ENCODE data around the gene ZKSCAN7. TPM values are rescaled to one million over a fixed set of nuclear protein-coding genes. Genes with fewer than 3 reads are reported as not detected.
"Not testable (repeated sequence)": the region's sequence is repeated elsewhere in the genome, so short reads cannot be mapped to it uniquely, and the experiment has no call there.

ZKSCAN7 gene
- total RNA-seq, 1 donor from 2014 or later = 2.7 TPM

GRCh38 chr3:44521721-44522120, 33.3 kb upstream of the ZKSCAN7 start:
- no peak overlapping the region for H3K4me3 ChIP-seq
- H3K9me3 ChIP-seq = no peaks in the 10 kb centered on the region
- H3K27me3 ChIP-seq = no peaks in the 10 kb centered on the region
- DNase-seq (ENCODE audit: extremely low spot score in 2 of 2) = no peak
- TF ChIP-seq POLR2A (IDR thresholded peaks at IDR 0.05) = no peak
- TF ChIP-seq, protein P1, sequence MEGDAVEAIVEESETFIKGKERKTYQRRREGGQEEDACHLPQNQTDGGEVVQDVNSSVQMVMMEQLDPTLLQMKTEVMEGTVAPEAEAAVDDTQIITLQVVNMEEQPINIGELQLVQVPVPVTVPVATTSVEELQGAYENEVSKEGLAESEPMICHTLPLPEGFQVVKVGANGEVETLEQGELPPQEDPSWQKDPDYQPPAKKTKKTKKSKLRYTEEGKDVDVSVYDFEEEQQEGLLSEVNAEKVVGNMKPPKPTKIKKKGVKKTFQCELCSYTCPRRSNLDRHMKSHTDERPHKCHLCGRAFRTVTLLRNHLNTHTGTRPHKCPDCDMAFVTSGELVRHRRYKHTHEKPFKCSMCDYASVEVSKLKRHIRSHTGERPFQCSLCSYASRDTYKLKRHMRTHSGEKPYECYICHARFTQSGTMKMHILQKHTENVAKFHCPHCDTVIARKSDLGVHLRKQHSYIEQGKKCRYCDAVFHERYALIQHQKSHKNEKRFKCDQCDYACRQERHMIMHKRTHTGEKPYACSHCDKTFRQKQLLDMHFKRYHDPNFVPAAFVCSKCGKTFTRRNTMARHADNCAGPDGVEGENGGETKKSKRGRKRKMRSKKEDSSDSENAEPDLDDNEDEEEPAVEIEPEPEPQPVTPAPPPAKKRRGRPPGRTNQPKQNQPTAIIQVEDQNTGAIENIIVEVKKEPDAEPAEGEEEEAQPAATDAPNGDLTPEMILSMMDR (IDR thresholded peaks at IDR 0.05) = no peak
- no peak for TF ChIP-seq POLR2AphosphoS5 (IDR thresholded peaks at IDR 0.05; ENCODE audit: insufficient read depth in 1 of 2, low read depth in 1 of 2)
- no peaks in the 10 kb centered on the region for H3K4me1 ChIP-seq
- intact Hi-C loops (cut with DNase I) = no loop called here
- H3K36me3 ChIP-seq = no peaks in the 10 kb centered on the region
- H3K27ac ChIP-seq = no peak overlapping the region

DNA sequence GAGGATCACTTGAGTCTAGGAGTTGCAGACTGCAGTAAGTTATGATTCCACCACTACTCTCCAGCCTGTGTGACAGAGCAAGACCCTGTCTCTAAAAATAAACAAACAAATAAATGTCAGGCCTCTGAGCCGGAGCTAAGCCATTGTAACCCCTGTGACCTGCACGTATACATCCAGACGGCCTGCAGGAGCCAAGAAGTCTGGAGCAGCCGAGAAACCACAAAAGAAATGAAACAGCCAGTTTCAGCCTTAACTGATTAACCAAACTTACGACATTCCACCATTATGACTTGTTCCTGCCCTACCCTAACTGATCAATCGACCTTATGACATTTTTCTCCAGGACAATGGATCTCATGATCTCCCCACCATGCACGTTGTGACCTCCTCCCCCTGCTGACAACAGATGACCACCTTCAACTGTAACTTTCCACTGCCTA, 32.5 kb upstream of the ZKSCAN7 start:
- H3K4me3 ChIP-seq = no peak overlapping the region
- TF ChIP-seq POLR2A (IDR thresholded peaks at IDR 0.05) = no peak
- TF ChIP-seq, protein P1 (IDR thresholded peaks at IDR 0.05) = no peak
- TF ChIP-seq POLR2AphosphoS5 (IDR thresholded peaks at IDR 0.05; ENCODE audit: insufficient read depth in 1 of 2, low read depth in 1 of 2) = no peak
- intact Hi-C loops (cut with DNase I) = no loop called here
- H3K36me3 ChIP-seq = no peaks in the 10 kb centered on the region
- no peaks in the 10 kb centered on the region for H3K27me3 ChIP-seq
- H3K27ac ChIP-seq = no peak overlapping the region
- no peaks in the 10 kb centered on the region for H3K9me3 ChIP-seq
- DNase-seq (ENCODE audit: extremely low spot score in 2 of 2) = no peak
- no peaks in the 10 kb centered on the region for H3K4me1 ChIP-seq

DNA sequence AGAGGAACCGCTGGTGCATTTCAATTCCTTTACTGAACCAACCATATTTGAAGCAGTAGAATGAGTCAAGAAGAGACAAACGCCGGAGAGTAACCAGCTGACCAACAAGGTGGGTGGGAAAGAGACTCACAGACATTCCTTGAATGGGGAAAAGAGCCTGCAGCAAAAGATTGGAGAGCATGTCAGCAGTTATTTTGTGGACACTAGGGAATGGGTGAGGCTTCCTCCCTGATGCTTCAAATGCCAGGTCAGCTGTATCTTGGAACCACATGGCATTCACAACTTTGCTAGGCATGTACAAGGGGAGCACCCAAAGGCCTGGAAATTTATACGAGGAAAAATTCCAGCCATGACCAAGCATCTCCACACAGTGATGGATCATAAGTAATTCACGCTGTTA, 29.9 kb upstream of the ZKSCAN7 start:
- Histone ChIP-seq H3K27me3 (no peaks in the 10 kb centered on the region), H3K4me3 (no peak overlapping the region), H3K9me3 (no peaks in the 10 kb centered on the region), H3K36me3 (no peaks in the 10 kb centered on the region), H3K27ac (no peak overlapping the region), H3K4me1 (no peaks in the 10 kb centered on the region)
- intact Hi-C loops (cut with DNase I) = no loop called here
- no peak for DNase-seq (ENCODE audit: extremely low spot score in 2 of 2)
- no peak for TF ChIP-seq POLR2A (IDR thresholded peaks at IDR 0.05)
- TF ChIP-seq, protein P1 (IDR thresholded peaks at IDR 0.05) = no peak
- TF ChIP-seq POLR2AphosphoS5 (IDR thresholded peaks at IDR 0.05; ENCODE audit: insufficient read depth in 1 of 2, low read depth in 1 of 2) = no peak

GRCh38 chr3:44529927-44530326, 25.1 kb upstream of the ZKSCAN7 start:
- DNase-seq (ENCODE audit: extremely low spot score in 2 of 2) = no peak
- H3K27ac ChIP-seq = no peak overlapping the region
- H3K36me3 ChIP-seq = no peaks in the 10 kb centered on the region
- H3K4me3 ChIP-seq = no peak overlapping the region
- no peak for TF ChIP-seq POLR2A (IDR thresholded peaks at IDR 0.05)
- TF ChIP-seq, protein P1 (IDR thresholded peaks at IDR 0.05) = no peak
- no peak for TF ChIP-seq POLR2AphosphoS5 (IDR thresholded peaks at IDR 0.05; ENCODE audit: insufficient read depth in 1 of 2, low read depth in 1 of 2)
- H3K4me1 ChIP-seq = no peaks in the 10 kb centered on the region
- intact Hi-C loops (cut with DNase I) = no loop called here
- no peaks in the 10 kb centered on the region for H3K9me3 ChIP-seq
- H3K27me3 ChIP-seq = no peaks in the 10 kb centered on the region

- no peaks in the 10 kb centered on the region for H3K36me3 ChIP-seq
- DNase-seq (ENCODE audit: extremely low spot score in 2 of 2) = no peak
- H3K27ac ChIP-seq = no peak overlapping the region
- intact Hi-C loops (cut with DNase I) = no loop called here
- H3K9me3 ChIP-seq = no peaks in the 10 kb centered on the region
- no peak for TF ChIP-seq POLR2A (IDR thresholded peaks at IDR 0.05)
- TF ChIP-seq POLR2AphosphoS5 (IDR thresholded peaks at IDR 0.05; ENCODE audit: insufficient read depth in 1 of 2, low read depth in 1 of 2) = no peak
- TF ChIP-seq, protein P1 (IDR thresholded peaks at IDR 0.05) = no peak
- no peak overlapping the region for H3K4me3 ChIP-seq
- no peaks in the 10 kb centered on the region for H3K4me1 ChIP-seq
- H3K27me3 ChIP-seq = no peaks in the 10 kb centered on the region
Observed at GRCh38 chr3:44530911-44531310, 24.1 kb upstream of the ZKSCAN7 start.

- H3K27ac ChIP-seq; DNase-seq (ENCODE audit: extremely low spot score in 2 of 2); H3K36me3 ChIP-seq; H3K9me3 ChIP-seq; H3K27me3 ChIP-seq; H3K4me3 ChIP-seq; intact Hi-C loops (cut with DNase I); H3K4me1 ChIP-seq: not testable (repeated sequence)
Observed at GRCh38 chr3:44534659-44535058, 20.3 kb upstream of the ZKSCAN7 start.
